Heart left ventricle (tissue), 13 donors: ENCODE data around the gene BLCAP.

Experiments
- CTCF ChIP-seq, 12 donors: fragments of 200-600 bp; sonication (generic) in 4 of 12; IDR thresholded peaks; one replicate each; pipeline versions ENCODE4 v1.5.0 to v1.8.0; 2018 to 2022; ENCODE audit warnings: antibody characterized with exemption in 12 of 12, mild to moderate bottlenecking in 5 of 12
- POLR2A ChIP-seq, 2 donors: fragments of 450-650 bp; IDR thresholded peaks; one replicate each; pipeline ENCODE4 v1.6.1; 2017; ENCODE audit warnings: antibody characterized with exemption in 2 of 2, mild to moderate bottlenecking in 2 of 2, moderate library complexity in 2 of 2
- donor health status: ischemic (EF 13 %, LVEDD 7.1; RV severe dilation, severe dysfunction).
- donor health status: DM: no; HTN: yes; CAD: no.
- donor health status: DM: no; HTN: no; CAD: no.
- donor health status: ischemic (EF 25% LVEDD 6.9; RV normal size, moderate dysfunction).
- donor health status: ischemic (EF 25% LVEDD 5.7; RV mildly dilated, moderate dysfunction).
- donor health status: ischemic (EF 35%, LVEDD 5.7; RV mildly dilated, moderate dysfunction).
- donor health status: nonischemic (EF 11% LVEDD 7.7; RV severe dilation, severe dysfunction).
- donor health status: DM: yes; HTN: yes; CAD: no.
- donor health status: PGD.
- donor health status: ischemic (EF 29% LVEDD 5.4; RV normal size, mild dysfunction).
- donor health status: nonischemic (EF 23%, LVEDD 6.1; RV moderate dilation, normal function).

GRCh38 chr20:37558779-37559178 is 31.1 kb upstream of the BLCAP start:
- TF ChIP-seq CTCF (IDR thresholded peaks at IDR 0.05) (no peak), POLR2A (IDR thresholded peaks at IDR 0.05) (no peak)
